ENCODE results near the gene CHST1.

The CHST1 gene

DNA sequence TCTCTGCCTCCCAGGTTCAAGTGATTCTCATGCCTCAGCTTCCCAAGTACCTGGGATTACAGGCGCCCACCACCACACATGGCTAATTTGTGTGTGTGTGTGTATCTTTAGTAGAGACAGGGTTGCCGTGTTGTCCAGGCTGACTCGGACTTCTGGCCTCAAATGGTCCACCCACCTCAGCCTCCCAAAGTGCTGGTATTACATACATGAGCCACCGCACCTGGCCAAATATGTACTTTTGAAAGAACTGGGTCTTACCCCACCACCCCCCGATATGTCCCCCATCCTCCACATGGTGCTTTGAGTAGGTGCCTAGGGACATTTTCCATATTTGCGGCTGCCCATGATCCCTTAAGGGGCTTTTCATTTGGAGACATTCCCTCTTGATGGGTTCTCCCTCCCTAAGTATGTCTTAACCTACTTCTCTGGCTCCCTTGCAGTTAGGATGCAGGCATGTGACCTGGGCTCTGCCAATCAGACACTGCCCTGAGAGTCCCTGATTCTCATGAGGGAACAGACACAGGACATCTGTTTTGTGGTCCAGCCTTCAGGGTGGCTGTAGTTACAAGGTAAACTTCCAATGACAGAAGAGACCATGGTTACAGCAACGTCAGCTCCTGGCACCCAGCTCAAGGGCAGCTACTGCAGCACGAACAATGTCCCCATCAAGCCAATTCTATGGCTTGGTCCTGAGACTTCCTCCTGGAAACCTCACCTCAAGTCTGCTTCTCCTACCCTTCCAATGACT, 48.4 kb downstream of the CHST1 start:
- DNase-seq (ENCODE audit: low read depth in 1 of 2, low spot score in 1 of 2), result no peak
- H3K27ac ChIP-seq (replicated peaks), result no peak overlapping the region
- no peak overlapping the region for H3K4me3 ChIP-seq (replicated peaks; ENCODE audit: insufficient read depth, low read length)
- peaks cover 6% of the 10 kb centered on the region for H3K27me3 ChIP-seq (ENCODE audit: insufficient read depth, poor library complexity, severe bottlenecking)
- TF ChIP-seq SPI1 (IDR thresholded peaks at IDR 0.05; ENCODE audit: borderline replicate concordance, low read depth), result no peak
- TF ChIP-seq, protein P1, sequence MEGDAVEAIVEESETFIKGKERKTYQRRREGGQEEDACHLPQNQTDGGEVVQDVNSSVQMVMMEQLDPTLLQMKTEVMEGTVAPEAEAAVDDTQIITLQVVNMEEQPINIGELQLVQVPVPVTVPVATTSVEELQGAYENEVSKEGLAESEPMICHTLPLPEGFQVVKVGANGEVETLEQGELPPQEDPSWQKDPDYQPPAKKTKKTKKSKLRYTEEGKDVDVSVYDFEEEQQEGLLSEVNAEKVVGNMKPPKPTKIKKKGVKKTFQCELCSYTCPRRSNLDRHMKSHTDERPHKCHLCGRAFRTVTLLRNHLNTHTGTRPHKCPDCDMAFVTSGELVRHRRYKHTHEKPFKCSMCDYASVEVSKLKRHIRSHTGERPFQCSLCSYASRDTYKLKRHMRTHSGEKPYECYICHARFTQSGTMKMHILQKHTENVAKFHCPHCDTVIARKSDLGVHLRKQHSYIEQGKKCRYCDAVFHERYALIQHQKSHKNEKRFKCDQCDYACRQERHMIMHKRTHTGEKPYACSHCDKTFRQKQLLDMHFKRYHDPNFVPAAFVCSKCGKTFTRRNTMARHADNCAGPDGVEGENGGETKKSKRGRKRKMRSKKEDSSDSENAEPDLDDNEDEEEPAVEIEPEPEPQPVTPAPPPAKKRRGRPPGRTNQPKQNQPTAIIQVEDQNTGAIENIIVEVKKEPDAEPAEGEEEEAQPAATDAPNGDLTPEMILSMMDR (IDR thresholded peaks at IDR 0.05; ENCODE audit: insufficient read depth, low read length), result no peak
- no peak for TF ChIP-seq REST (IDR thresholded peaks at IDR 0.05; ENCODE audit: insufficient replicate concordance, low read depth)
- no peak for TF ChIP-seq POLR2AphosphoS5 (IDR thresholded peaks at IDR 0.05; ENCODE audit: low read depth)
- no peak for TF ChIP-seq GABPA (IDR thresholded peaks at IDR 0.05; ENCODE audit: low read depth)

DNA sequence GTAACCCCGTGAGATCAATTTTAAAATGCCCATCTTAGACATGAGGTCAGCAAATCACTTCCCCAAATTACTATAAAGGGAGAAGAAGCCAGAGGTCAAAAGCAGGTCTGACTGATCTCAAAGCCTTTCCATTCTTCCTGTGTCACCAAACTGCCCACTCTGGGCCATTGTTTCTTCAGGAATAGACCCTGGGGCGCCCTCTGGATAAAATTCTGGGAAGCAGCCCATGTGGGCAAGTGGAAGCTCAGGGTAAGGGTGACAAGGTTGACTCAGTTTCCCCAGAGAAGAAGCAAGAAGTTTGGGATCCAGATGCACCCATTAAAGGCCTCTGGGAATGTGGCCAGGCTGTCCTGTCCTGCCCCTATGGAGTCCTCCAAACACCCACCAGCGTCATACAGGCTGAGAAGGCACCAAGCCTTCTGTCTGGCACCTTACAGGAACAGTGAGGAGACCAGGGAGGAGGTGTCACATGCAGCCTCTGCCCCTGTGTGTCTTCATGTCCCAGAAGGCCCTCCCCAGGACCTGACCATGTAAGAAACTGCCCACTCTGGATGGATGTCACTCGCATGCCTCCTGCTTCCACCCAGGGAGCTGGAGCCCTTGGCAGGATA, 50.1 kb downstream of the CHST1 start:
- no peak overlapping the region for H3K27ac ChIP-seq (replicated peaks)
- H3K27me3 ChIP-seq (ENCODE audit: insufficient read depth, poor library complexity, severe bottlenecking), result peaks cover 6% of the 10 kb centered on the region
- no peak for DNase-seq (ENCODE audit: low read depth in 1 of 2, low spot score in 1 of 2)
- no peak overlapping the region for H3K4me3 ChIP-seq (replicated peaks; ENCODE audit: insufficient read depth, low read length)
- TF ChIP-seq POLR2AphosphoS5 (IDR thresholded peaks at IDR 0.05; ENCODE audit: low read depth) (no peak), GABPA (IDR thresholded peaks at IDR 0.05; ENCODE audit: low read depth) (no peak), SPI1 (IDR thresholded peaks at IDR 0.05; ENCODE audit: borderline replicate concordance, low read depth) (no peak), REST (IDR thresholded peaks at IDR 0.05; ENCODE audit: insufficient replicate concordance, low read depth) (no peak)
- TF ChIP-seq, protein P1 (IDR thresholded peaks at IDR 0.05; ENCODE audit: insufficient read depth, low read length), result no peak

GRCh38 chr11:45614196-45614828, 51.1 kb downstream of the CHST1 start:
- peaks cover 6% of the 10 kb centered on the region for H3K27me3 ChIP-seq (ENCODE audit: insufficient read depth, poor library complexity, severe bottlenecking)
- no peak for TF ChIP-seq POLR2AphosphoS5 (IDR thresholded peaks at IDR 0.05; ENCODE audit: low read depth)
- H3K4me3 ChIP-seq (replicated peaks; ENCODE audit: insufficient read depth, low read length), result no peak overlapping the region
- no peak overlapping the region for H3K27ac ChIP-seq (replicated peaks)
- DNase-seq (ENCODE audit: low read depth in 1 of 2, low spot score in 1 of 2), result no peak

DNA sequence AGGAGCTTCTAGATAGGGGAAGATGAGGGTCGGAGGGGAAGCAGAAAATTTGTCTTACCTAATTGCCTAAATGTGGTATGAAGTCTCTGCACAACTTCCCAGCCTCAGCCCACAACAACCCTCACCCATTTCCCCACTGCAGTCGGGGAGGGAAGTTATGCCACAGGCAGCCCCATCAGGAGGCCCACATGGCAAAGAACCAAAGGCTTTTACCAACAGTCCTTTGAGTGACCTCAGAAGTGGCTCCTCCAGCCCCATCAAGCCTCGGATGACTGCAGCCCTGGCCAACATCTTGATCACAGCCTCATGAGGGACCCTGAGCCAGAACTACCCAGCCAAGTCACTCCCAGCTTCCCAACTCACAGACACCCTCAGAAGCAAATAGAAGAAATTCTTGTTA, 54.8 kb downstream of the CHST1 start:
- Histone ChIP-seq H3K27ac (replicated peaks) (no peak overlapping the region), H3K27me3 (ENCODE audit: insufficient read depth, poor library complexity, severe bottlenecking) (peaks cover 8% of the 10 kb centered on the region), H3K4me3 (replicated peaks; ENCODE audit: insufficient read depth, low read length) (no peak overlapping the region)
- peak; percentile 56 for TF ChIP-seq REST (IDR thresholded peaks at IDR 0.05; ENCODE audit: insufficient replicate concordance, low read depth)
- TF ChIP-seq SPI1 (IDR thresholded peaks at IDR 0.05; ENCODE audit: borderline replicate concordance, low read depth), result peak; percentile 90
- TF ChIP-seq, protein P1 (IDR thresholded peaks at IDR 0.05; ENCODE audit: insufficient read depth, low read length), result no peak
- peak; percentile 97 for TF ChIP-seq POLR2AphosphoS5 (IDR thresholded peaks at IDR 0.05; ENCODE audit: low read depth)
- no peak for TF ChIP-seq GABPA (IDR thresholded peaks at IDR 0.05; ENCODE audit: low read depth)
- DNase-seq (ENCODE audit: low read depth in 1 of 2, low spot score in 1 of 2), result peak; percentile 56 to 94
